CD4-positive, alpha-beta T cell treated with Interleukin-17A for 1 hour (primary cell): ENCODE data around the gene SBDS.
A peak's percentile ranks its signal among the peaks of the same experiment; 100 is the strongest.
"Not testable (repeated sequence)": the region's sequence is repeated elsewhere in the genome, so short reads cannot be mapped to it uniquely, and the experiment has no call there.

Experiments used
- DNase-seq: peaks from one replicate; pipeline ENCODE4 v3.0.0-alpha.2; 2020

SBDS gene

DNA sequence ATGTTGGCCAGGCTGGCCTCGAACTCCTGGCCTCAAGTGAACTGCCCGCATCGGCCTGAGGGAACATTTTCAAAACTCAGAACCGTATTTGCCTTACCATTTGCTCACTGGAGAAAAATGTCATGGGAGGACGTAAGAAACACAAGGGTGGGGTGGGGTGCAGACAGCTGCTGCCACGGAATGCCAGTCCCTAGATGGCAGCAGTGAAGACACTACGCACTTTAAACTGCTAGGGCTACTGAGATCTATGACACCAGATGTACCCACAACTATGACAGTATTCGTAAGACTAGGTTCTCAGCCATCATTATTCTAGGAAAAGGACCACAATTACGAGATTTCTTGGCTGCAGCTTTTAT is 716 bp downstream of the SBDS start:
- DNase-seq = peak; percentile 83

DNA sequence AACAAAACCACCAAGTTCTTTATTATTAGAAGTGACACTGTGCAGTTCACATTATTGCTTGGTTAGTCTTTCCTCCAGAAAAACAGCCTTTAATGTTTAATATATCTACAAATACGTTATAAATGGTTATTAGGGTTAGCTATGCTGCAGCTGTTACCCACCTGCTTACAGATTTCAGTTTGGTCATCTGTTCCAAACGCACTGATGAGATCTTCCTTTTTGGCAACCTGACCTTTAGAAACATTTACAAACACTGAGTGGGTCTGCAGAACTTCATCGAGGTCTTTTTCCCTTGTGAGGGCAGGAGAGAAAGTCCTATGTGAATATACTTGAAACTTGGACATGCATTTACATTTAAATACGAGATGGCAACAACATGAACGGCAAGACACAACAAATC is 1.3 kb downstream of the SBDS start:
- peak; percentile 6 for DNase-seq

DNA sequence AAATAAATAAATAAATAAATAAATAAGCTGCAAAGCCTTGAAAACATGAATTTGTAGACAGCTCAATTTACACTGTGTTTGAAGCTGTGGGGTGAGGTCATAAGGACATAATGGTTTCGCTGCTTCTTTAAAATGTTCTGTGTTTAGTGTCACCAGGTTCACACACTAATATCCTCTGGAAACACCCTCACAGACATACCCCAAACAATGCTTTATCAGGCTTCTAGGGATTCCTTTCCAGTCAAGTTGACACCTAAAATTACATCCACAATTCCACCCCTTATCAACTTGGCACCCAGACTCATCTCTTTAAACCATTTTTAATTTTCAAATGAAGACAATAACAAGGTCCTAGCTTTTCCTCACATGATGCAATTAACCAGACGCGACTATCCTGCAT is 5.8 kb downstream of the SBDS start:
- not testable (repeated sequence) for DNase-seq

DNA sequence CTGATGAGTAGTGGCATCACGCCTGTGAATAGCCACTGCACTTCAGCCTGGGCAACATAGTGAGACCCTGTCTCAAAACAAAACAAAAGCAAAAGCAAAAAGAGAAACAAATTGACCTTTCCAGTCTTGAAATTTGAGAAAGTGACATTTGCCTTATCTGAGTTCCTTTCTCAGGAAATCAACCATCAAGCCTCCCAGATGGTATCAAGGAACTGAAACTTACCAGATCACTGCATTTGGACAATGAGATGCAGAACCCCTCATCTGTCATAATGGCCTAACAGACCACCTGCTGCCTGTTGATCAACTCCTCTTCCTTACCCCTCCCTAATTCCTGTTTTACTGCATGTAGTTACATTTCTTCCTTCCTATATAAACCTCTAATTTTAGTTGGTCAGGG is 15.1 kb downstream of the SBDS start:
- DNase-seq = not testable (repeated sequence)

DNA sequence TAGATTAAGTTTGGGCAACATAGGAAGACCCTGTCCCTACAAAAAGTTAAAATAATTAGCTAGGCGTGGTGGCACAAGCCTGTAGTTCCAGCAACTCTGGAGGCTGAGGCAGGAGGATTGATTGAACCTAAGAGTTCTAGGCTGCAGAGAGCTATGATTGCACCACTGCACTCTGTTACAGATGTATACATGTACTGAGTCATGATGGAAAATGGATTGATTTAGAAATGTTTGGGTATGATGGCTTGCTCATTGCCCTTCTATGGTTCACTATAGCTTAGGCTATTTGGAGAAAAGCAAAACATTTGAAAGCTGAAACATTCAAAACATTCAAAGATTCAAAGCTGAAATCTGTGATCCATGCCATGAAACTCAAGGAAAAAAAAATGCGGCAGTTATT is 16.4 kb downstream of the SBDS start:
- not testable (repeated sequence) for DNase-seq

DNA sequence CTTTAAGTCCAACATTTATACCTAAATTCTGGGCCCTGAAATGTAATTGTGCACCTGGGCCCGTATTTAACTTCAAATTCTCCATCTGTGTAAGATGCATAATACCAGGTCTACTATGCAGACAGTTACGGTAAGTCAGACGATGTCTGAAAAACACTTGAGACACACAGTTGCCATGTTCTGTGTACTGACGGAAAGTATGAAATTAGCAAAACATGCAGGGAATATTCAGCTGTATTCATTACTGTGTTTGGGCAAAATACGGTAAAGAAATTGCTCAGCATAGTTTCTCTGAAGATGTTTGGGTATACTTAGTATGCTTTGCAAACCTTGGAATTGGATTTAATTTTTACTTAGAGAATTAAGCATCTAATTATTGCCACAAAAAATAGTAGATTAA is 17.1 kb downstream of the SBDS start:
- DNase-seq = not testable (repeated sequence)

DNA sequence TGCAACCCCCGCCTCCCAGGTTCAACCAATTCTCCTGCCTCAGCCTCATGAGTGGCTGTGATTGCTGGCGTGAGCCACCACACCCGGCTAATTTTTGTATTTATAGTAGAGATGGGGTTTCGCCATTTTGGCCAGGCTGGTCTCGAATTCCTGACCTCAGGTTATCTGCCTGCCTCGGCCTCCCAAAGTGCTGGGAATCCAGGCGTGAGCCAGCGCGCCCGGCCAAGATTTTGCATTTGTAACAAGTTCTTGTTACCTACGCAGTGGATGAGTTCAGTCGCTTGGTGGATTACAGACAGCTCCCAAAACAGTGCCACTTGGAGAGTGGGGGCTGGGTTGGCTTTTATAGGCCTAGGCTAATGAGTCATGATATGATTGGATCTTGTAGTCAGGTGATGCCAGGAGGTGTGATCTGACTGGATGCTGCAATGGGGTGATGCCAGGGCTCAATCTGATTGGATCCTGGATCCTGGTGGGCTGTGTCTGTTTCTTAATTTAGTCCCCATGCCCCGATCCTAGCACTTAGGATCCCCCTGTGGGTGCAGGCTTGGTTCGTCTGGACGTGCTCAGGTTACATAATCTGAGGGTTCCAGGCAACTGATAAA is 20.3 kb downstream of the SBDS start:
- DNase-seq = no peak

DNA sequence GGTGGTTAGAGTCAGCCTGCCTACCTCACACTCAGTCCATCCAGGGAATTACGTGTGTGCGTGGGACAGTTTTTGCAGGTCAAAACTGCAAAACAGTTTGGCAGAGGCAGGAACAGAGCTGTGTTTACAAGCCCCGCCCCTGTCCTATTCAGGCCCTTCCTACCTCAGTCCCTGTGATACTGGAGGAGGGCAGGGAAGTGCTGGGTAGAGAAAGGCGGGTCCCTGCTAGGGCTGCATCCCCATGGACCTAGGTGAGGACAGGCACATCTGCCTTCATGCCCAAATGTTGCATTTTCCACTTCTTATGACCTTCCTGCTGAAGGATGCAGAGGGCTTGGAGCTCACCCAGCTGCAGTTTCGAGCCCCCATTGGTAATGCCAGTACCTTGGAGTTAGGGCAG is 25.1 kb downstream of the SBDS start:
- DNase-seq = no peak

DNA sequence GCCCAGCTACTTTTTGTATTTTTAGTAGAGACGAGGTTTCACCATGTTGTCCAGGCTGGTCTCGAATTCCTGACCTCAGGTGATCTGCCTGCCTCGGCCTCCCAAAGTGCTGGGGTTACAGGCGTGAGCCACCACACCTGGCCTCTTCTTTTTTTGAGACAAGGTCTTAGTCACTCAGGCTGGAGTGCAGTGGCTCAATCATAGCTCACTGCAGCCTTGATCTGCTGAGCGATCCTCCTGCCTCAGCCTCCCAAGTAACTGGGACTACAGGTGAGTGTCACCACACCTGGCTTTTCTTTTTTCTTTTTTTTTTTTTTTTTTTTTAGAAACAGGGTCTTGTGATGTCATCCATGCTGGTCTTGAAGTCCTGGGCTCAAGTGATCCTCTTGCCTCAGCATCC is 26.4 kb downstream of the SBDS start:
- DNase-seq = not testable (repeated sequence)

DNA sequence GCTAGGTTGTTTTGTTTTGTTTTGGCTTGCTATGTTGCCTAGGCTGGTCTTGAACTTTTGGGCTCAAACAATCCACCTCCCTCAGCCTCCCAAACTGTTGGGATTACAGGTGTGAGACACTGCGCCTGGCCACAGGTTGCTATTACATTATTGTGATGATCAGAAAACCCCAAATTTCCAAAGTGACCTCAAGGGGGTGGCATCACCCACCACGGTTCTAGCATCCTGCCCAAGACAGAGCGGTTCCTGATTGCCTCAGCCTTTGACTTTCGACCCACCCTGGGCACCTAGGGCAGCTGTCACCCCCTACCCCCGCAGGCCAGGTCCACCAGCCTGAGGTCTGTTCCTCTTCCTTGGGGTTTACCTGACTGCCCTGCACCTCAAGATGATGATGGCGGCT is 28.4 kb downstream of the SBDS start:
- DNase-seq = no peak

DNA sequence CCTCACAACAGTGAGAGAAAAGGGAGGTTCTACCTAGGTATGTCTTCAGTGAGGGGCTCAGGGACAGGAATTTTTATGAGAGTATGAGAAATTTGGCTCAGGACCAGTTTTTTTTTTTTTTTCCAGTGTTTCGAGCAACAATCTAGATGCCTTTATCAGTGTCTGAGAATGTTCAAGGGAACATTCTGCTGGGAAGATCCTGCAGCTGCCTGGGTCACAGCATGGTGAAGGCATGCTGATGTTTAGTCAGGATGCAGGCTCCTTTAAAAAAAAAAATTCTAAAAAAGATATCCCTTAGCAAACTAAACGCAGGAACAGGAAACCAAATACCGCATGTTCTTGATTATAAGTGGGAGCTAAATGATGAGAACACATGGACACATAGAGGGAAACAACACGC is 31.0 kb downstream of the SBDS start:
- DNase-seq = no peak

DNA sequence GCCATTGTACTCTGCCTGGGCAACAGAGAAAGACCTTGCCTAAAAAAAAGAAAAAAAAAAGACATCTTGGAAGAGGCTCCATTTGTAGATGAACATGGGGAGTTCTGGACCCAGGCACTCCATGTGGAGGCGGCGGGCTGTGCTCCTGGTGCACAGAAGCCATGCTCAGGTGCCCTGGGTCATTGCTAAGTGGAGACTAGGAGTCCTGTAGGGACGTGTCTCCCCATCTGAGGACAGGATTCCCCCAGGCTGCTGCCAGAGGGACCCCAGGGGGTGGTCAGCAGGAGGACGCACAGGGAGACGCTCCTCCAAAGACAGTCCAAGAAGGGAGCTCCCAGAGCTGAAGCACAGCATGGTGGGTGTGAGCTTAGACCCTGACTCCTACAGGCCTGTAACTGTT is 34.3 kb downstream of the SBDS start:
- DNase-seq = no peak

DNA sequence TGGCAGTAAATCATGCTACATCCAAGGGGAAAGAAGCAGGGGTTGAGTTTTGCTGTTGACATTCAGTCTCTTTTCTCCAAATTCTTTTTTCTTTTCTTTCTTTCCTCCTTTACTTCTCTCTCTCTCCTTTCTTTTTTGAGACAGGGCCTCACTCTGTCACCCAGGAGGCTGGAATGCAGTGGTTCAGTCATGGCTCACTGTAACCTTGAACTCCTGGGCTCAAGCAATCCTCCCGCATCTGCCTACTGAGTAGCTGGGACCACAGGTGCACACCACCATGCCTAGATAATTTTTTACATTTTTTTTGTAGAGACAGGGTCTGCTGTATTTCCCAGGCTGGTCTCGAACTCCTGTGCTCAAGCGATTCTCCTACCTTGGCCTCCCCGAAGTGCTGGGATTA is 35.2 kb downstream of the SBDS start:
- no peak for DNase-seq

DNA sequence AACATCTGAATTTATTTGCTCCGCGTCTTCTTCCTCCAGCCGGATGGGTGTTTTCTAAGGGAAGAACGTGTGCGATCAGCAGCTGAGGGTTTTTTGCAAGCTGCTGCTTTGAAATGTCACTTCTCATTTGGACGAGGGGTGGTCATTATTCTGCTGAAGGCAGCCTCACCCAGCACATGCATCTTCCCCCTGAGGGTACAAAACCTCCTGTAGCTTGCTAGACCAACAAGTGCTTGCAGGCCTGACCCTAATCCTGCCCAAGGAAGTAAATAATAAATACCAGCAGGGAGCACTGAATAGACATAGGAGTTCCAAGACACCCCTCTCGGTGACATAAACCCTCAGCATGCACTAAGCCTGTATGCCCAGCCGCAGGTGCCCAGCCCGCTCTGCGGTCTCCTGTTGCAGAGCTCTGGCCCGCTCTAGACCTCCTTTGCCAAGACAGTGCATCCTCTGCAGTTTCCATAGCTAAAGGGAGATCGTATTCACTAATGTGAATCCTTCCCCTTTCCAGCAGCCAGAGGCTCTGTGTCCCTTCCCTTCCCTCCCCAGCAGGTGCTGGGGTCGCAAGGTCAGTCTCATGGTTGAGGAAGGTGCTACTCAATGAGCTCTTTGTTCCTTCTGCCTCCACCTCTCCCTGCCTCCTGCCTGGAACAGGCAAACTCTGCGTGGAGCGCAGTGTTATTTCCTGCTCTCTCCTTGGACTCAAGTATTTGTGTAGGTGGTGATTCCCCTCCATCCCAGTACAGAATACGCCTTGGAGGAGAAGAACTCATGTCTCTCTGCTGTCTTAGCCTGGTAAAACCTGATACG is 36.6 kb downstream of the SBDS start:
- no peak for DNase-seq

DNA sequence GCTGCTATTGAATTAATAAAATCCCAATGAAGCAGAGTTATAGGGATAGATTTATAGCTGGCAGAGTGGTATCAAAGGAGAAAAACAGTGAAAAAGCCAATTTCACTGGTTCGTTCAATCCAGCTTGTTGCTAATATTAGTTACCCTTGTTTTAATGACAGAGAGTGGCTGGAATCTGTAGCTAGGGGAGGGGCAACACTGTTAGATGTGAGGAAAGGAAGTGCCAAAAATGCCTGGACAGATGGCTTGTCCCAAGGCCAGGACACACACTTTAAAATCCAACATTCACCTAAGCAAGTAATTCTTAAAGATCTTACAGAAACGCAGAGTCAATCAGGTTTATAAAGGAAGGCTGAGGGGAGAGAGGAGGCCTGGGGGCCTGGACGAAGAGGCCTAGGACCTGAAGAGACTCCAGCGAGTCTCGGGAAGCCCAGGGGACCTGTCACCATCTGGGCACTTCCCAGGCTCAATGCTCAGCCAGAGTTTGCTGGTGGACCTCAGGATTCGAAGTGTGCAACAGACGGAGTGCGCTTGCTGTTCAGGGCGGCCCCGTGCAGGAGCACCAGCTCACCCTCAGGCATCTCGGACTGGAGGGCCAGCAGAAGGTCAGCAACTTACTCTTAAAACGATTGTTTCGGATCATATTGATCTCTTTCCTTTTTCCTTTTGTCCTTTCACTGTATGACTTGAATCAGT is 37.6 kb downstream of the SBDS start:
- DNase-seq = no peak

DNA sequence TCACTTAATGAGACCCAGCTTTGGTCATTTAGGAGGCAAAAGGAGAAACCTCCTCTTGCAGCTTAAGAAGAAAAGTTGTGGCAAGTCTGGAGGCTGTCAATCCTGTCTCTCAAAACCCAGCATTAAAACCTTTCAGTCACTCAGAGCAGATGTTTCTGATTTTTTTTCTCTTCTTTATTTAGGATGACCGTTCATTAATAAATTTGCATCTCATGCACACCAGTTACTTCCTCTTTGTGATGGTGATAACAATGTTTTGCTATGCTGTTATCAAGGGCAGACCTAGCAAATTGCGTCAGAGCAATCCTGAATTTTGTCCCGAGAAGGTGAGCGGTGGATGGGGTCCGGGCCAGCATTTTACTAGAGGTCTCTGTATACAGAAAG is 42.4 kb downstream of the SBDS start:
- no peak for DNase-seq

DNA sequence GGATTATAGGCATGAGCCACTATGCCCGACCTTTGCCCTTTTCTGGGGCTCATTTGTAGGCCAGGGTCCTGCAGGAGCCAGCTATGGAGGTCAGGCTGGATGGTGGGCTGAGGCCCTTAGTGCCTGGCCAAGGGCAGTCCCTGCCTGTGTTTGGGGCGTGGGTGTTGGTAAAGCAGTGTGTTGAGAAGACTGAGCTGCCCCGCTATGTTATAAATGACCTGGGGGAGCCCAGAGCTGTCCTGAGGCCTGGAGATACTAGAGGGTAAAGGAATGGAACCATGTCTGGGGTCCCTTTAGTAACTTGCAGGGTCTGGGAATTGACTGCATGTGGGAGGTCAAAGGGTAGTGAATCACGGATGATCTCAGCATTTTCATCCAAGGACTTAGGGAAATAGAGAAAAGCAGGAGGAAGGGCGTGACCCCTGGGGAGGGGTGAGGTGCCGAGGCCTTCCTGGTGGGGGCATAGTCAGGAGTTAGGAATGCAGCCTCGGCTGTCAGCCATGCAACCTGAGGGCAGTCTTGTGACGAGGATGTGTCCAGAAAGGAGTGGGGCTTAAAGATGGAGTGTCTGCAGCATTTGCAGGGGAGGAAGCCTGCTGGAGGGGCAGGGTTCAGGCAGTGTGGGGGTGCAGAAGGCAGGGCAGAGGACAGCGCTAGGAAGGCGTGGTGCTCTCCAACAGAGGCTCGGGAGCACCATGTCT is 42.9 kb downstream of the SBDS start:
- DNase-seq = no peak

DNA sequence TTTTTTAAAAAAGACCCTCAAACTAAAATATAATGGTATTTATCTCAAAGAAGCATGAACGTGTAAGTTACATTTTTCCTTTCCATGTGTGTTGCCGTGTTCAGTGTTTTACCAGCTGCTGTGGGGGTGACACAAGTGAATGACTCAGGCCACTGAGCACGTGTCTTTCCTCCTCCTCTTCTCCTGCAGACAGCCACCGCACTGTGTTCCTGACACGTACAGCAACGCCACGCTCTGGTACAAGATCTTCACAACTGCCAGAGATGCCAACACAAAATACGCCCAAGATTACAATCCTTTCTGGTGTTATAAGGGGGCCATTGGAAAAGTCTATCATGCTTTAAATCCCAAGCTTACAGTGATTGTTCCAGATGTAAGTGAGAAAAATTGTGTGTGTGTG is 44.6 kb downstream of the SBDS start:
- DNase-seq = no peak

DNA sequence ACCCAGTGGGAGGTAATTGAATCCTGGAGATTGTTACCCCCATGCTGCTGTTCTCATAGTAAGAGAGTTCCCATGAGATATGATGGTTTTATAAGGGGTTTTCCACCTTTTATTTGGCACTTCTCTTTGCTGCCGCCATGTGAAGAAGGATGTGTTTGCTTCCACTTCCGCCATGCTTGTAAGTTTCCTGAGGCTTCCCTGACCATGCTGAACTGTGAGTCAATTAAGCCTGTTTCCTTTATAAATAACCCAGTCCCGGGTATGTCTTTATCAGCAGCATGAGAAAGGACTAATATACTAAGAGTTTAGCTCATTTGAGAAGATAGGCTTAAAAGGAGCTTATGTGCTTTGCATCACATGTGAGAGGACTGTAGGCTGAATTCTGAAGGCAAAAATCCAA is 45.1 kb downstream of the SBDS start:
- no peak for DNase-seq

DNA sequence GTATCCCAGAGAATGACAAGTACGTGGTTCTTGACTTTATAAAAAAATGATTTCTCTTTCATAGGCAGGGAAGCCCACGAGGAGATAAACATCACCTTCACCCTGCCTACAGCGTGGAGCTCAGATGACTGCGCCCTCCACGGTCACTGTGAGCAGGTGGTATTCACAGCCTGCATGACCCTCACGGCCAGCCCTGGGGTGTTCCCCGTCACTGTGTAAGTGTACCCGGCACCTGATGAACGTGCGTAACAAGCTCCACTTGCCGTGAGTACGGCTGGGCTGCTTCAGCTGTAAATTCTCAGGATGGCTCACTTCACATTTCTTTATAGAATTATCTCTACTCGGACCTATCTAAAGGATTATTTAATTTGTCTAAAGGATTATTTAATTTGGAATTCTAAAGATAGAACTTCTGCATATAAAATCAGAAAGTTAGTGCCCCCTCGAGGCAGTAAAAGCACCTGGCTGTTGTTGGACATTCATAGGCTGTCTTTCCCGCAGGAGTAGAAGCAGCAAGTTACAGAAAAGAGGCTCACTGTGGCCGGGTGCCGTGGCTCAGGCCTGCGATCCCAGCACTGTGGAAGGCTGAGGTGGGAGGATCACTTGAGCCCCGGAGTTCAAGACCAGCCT is 46.8 kb downstream of the SBDS start:
- DNase-seq = no peak

DNA sequence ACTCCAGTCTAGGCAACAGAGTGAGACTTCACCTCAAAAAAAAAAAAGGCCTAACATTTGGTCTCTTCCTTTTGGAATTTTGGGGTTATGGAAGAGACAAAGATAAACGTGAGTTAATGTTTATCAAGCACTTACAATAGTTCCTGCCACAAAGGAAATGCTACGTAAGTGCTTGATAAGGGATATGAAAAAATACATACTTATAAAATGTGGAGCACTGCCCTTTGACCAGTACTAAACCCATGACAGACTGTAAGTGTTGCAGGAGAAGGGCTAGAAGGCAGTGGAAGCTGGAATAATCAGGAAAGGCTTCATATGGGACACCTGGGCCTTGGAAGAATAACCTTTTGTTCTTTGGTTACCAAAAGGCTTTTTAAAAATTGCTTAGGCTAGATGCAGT is 48.8 kb downstream of the SBDS start:
- DNase-seq = no peak

DNA sequence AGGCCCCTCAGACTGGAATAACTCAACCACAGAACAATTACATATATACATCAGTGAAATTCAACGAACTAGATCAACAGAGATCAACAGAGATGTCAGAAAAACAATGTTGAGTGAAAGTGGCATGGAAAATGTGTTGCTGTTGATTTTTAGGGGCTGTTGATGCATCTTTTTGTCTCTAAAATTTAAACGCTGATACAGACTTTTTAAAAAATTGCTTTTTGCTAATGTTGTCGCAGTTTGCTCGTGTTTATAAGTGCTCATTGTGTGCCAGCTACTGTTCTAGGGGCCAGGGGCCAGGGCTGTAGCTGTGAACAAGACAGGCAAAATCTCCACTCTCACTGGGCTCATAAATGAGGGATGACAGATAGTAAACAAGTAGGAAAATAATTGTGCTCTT is 56.1 kb downstream of the SBDS start:
- no peak for DNase-seq

DNA sequence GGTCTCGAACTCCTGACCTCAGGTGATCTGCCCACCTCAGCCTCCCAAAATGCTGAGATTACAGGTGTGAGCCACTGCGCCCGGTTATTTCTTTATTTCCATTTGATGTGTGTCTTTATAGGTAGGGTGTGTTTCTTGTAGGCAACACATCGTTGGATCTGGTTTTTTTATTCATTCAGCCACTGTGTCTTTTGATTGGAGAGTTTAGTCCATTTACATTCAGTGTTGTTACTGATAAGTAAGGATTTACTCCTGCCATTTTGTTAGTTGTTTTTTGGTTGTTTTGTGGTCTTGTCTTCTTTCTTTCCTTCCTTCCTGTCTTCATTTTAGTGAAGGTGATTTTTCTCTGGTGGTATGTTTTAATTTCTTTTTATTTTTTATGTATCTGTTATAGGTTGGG is 57.4 kb downstream of the SBDS start:
- DNase-seq = no peak
